Neural cell (in vitro differentiated cells): ENCODE results near the gene GRIFIN. TPM values are rescaled to one million over a fixed set of nuclear protein-coding genes. Genes with fewer than 3 reads are reported as not detected.

Source experiments
- H2AFZ ChIP-seq: fragments of 200-600, 300-800 bp; sonication (generic), shearing (Covaris generic); 2 replicates; pipeline ENCODE4 v1.6.0; 2014; ENCODE audit warnings: low read depth, mild to moderate bottlenecking, antibody characterized with exemption, low read length, moderate library complexity
- H3F3A ChIP-seq: fragments of 200-600 bp; shearing (Covaris generic); 2 replicates; pipeline ENCODE4 v1.6.1; 2016; ENCODE audit warnings: mild to moderate bottlenecking, moderate library complexity, mixed read lengths, antibody characterized with exemption, low read length; ENCODE audit not compliant: insufficient read depth, poor library complexity, severe bottlenecking
- H3K27ac ChIP-seq: fragments of 200-600, 300-800 bp; sonication (generic), shearing (Covaris generic); 2 replicates; pipeline ENCODE4 v1.5.1; 2014; ENCODE audit warnings: mild to moderate bottlenecking, low read length, moderate library complexity
- H3K27me3 ChIP-seq: fragments of 300-800, 200-600 bp; sonication (generic), shearing (Covaris generic); 2 replicates; pipeline ENCODE4 v1.6.0; 2014; ENCODE audit warnings: mild to moderate bottlenecking, low read depth, low read length, moderate library complexity; ENCODE audit not compliant: insufficient read depth
- H3K36me3 ChIP-seq: fragments of 300-800, 200-600 bp; sonication (generic), shearing (Covaris generic); 2 replicates; pipeline ENCODE4 v1.5.1; 2014; ENCODE audit warnings: mild to moderate bottlenecking, antibody characterized with exemption, low read length, moderate library complexity; ENCODE audit not compliant: insufficient read depth
- H3K4me2 ChIP-seq: fragments of 300-800, 200-600 bp; sonication (generic), shearing (Covaris generic); 2 replicates; pipeline ENCODE4 v1.6.0; 2014; ENCODE audit warnings: mild to moderate bottlenecking, low read length
- H3K4me3 ChIP-seq: fragments of 300-800, 200-600 bp; sonication (generic), shearing (Covaris generic); 2 replicates; pipeline ENCODE4 v1.5.1; 2014; ENCODE audit warnings: mild to moderate bottlenecking, low read length, moderate library complexity
- H3K79me2 ChIP-seq: fragments of 200-600 bp; shearing (Covaris generic); replicated peaks from 2 replicates; pipeline ENCODE4 v1.6.0; 2014; ENCODE audit warnings: mild to moderate bottlenecking, low read length, moderate library complexity; ENCODE audit not compliant: insufficient read depth
- H3K9ac ChIP-seq: fragments of 300-800, 200-600 bp; sonication (generic), shearing (Covaris generic); 2 replicates; pipeline ENCODE4 v1.6.1; 2016; ENCODE audit warnings: mild to moderate bottlenecking, low read length, mixed read lengths
- H3K9me2 ChIP-seq: fragments of 200-600 bp; shearing (Covaris generic); 2 replicates; pipeline ENCODE4 v1.6.1; 2016; ENCODE audit warnings: mild to moderate bottlenecking, low read length, mixed read lengths; ENCODE audit not compliant: insufficient read depth
- H3K9me3 ChIP-seq: fragments of 200-600, 300-800 bp; sonication (generic), shearing (Covaris generic); 2 replicates; pipeline ENCODE4 v1.6.1; 2016; ENCODE audit warnings: mild to moderate bottlenecking, mixed run types, low read length, moderate library complexity, mixed read lengths
- H4K20me1 ChIP-seq: fragments of 200-600 bp; shearing (Covaris generic); 2 replicates; pipeline ENCODE4 v1.6.1; 2016; ENCODE audit warnings: mild to moderate bottlenecking, mixed run types; ENCODE audit not compliant: insufficient read depth
- EP300 ChIP-seq: fragments of 450-650 bp; conservative IDR thresholded peaks from 2 replicates; pipeline ENCODE4 v1.6.1; 2014; ENCODE audit warnings: antibody characterized with exemption, mild to moderate bottlenecking, moderate library complexity; ENCODE audit not compliant: poor library complexity, severe bottlenecking
- EZH2 ChIP-seq: fragments of 200-600, 300-800 bp; shearing (Covaris generic), sonication (generic); IDR thresholded peaks from 2 replicates; pipeline ENCODE4 v1.6.1; 2014; ENCODE audit warnings: antibody characterized with exemption, low read length, borderline replicate concordance, mild to moderate bottlenecking; ENCODE audit not compliant: insufficient read depth, poor library complexity, severe bottlenecking
- MXI1 ChIP-seq: fragments of 450-650 bp; conservative IDR thresholded peaks from 2 replicates; pipeline ENCODE4 v1.6.1; 2014; ENCODE audit warnings: antibody characterized with exemption, mild to moderate bottlenecking; ENCODE audit not compliant: poor library complexity, severe bottlenecking
- POLR2AphosphoS5 ChIP-seq: IDR thresholded peaks from 2 replicates; pipeline ENCODE4 v1.6.1; 2012
- RAD21 ChIP-seq: fragments of 450-650 bp; conservative IDR thresholded peaks from 2 replicates; pipeline ENCODE4 v1.6.1; 2014; ENCODE audit warnings: antibody characterized with exemption, mild to moderate bottlenecking, moderate library complexity
- SMC3 ChIP-seq: fragments of 450-650 bp; conservative IDR thresholded peaks from 2 replicates; pipeline ENCODE4 v1.6.1; 2014; ENCODE audit warnings: antibody characterized with exemption, mild to moderate bottlenecking, moderate library complexity; ENCODE audit not compliant: poor library complexity
- TAF1 ChIP-seq: IDR thresholded peaks from 2 replicates; pipeline ENCODE4 v1.6.1; 2012; ENCODE audit warnings: low read depth
- polyA plus RNA-seq: library from polyadenylated mRNA; depleted of rRNA; stranded (reverse); fragments of >200 nt; gene quantifications from 2 replicates; pipeline ENCODE4 v1.2.3, GENCODE V29; 2014
- TF ChIP-seq, protein P1 (sequence below): IDR thresholded peaks from 2 replicates; pipeline ENCODE4 v1.6.1; 2012; ENCODE audit warnings: borderline replicate concordance
- TF ChIP-seq, protein P2 (sequence below): fragments of 450-650 bp; IDR thresholded peaks from 2 replicates; pipeline ENCODE4 v1.5.1; 2014; ENCODE audit warnings: antibody characterized with exemption, mild to moderate bottlenecking, moderate library complexity; ENCODE audit not compliant: poor library complexity, severe bottlenecking

Gene GRIFIN
- polyA plus RNA-seq, 1 donor from 2014 or later, result not detected

DNA sequence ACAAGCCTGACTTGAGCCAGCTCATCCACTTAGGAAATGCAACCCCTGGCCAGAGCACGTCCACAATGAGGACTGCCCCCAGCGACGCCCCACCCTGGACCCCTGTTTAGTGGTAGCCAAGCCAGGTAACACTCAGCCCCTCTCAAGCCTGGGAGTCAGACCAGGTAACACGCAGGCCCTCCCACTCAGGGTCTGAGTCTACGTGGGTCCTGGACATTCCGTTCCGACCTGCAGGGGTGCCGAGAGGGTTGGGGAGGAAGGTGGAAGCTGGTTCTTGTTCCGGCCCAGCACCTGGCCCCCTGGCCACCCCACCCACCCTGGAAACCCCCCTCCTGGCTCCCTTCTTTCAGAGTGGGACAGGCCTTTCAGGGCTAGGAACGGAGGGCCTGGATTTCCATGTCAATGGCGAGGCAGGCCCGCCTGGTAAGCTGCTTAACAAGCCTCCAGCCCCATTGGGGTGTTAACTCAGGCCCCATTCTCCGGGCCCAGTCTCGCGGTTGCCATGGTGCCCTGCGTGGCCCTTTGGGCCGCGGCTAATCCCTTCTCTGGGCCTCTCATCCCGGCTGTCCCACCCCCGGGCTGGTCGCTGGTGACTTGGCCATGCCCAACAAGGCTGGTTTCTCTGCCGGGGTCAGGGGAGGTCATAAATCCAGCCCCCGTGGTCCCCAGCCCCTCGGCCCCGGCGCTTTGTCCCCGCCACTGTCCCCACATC lies 23.7 kb upstream of the GRIFIN start:
- Histone ChIP-seq H3K4me2 (no peak overlapping the region), H3K27me3 (no peaks in the 10 kb centered on the region), H3F3A (no peaks in the 10 kb centered on the region), H2AFZ (no peak overlapping the region), H4K20me1 (no peaks in the 10 kb centered on the region), H3K79me2 (no peaks in the 10 kb centered on the region), H3K9me3 (no peaks in the 10 kb centered on the region), H3K36me3 (no peaks in the 10 kb centered on the region), H3K9me2 (no peaks in the 10 kb centered on the region), H3K9ac (no peak overlapping the region), H3K4me3 (no peak overlapping the region), H3K27ac (no peak overlapping the region)
- TF ChIP-seq, protein P1, sequence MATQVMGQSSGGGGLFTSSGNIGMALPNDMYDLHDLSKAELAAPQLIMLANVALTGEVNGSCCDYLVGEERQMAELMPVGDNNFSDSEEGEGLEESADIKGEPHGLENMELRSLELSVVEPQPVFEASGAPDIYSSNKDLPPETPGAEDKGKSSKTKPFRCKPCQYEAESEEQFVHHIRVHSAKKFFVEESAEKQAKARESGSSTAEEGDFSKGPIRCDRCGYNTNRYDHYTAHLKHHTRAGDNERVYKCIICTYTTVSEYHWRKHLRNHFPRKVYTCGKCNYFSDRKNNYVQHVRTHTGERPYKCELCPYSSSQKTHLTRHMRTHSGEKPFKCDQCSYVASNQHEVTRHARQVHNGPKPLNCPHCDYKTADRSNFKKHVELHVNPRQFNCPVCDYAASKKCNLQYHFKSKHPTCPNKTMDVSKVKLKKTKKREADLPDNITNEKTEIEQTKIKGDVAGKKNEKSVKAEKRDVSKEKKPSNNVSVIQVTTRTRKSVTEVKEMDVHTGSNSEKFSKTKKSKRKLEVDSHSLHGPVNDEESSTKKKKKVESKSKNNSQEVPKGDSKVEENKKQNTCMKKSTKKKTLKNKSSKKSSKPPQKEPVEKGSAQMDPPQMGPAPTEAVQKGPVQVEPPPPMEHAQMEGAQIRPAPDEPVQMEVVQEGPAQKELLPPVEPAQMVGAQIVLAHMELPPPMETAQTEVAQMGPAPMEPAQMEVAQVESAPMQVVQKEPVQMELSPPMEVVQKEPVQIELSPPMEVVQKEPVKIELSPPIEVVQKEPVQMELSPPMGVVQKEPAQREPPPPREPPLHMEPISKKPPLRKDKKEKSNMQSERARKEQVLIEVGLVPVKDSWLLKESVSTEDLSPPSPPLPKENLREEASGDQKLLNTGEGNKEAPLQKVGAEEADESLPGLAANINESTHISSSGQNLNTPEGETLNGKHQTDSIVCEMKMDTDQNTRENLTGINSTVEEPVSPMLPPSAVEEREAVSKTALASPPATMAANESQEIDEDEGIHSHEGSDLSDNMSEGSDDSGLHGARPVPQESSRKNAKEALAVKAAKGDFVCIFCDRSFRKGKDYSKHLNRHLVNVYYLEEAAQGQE, result no peak
- TF ChIP-seq EZH2 (no peak), RAD21 (no peak), MXI1 (no peak), TAF1 (no peak)
- TF ChIP-seq, protein P2, sequence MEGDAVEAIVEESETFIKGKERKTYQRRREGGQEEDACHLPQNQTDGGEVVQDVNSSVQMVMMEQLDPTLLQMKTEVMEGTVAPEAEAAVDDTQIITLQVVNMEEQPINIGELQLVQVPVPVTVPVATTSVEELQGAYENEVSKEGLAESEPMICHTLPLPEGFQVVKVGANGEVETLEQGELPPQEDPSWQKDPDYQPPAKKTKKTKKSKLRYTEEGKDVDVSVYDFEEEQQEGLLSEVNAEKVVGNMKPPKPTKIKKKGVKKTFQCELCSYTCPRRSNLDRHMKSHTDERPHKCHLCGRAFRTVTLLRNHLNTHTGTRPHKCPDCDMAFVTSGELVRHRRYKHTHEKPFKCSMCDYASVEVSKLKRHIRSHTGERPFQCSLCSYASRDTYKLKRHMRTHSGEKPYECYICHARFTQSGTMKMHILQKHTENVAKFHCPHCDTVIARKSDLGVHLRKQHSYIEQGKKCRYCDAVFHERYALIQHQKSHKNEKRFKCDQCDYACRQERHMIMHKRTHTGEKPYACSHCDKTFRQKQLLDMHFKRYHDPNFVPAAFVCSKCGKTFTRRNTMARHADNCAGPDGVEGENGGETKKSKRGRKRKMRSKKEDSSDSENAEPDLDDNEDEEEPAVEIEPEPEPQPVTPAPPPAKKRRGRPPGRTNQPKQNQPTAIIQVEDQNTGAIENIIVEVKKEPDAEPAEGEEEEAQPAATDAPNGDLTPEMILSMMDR, result no peak

DNA sequence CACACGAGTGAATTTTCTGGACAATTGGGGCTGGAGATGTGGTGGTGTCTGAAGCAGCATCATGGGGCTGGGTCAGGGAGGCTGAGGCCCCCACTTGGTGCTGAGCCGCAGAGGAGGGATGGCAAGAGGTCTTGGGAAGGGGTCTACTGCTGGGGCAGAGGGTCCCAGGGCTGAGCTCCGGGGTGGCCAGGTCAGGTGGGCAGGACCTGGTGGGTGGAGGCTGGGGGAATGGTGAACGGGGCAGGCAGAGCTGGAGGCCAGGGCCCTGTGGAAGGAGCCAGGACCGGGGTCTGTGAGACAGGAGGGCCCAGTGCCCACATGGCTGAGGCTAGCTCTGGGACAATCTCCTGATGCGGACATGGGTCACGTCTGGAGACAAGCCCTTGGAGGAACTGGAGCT lies 23.0 kb upstream of the GRIFIN start:
- no peak for TF ChIP-seq EZH2
- no peak for TF ChIP-seq EP300
- no peak for TF ChIP-seq RAD21
- TF ChIP-seq SMC3, result no peak
- no peak for TF ChIP-seq TAF1
- TF ChIP-seq MXI1, result no peak
- no peak for TF ChIP-seq POLR2AphosphoS5
- TF ChIP-seq, protein P1, result no peak
- TF ChIP-seq, protein P2, result no peak
- no peaks in the 10 kb centered on the region for H3K36me3 ChIP-seq
- H3K9me3 ChIP-seq, result no peaks in the 10 kb centered on the region
- H3K27ac ChIP-seq, result no peak overlapping the region
- H3K9ac ChIP-seq, result no peak overlapping the region
- H3F3A ChIP-seq, result no peaks in the 10 kb centered on the region
- H2AFZ ChIP-seq, result no peak overlapping the region
- no peaks in the 10 kb centered on the region for H3K27me3 ChIP-seq
- no peaks in the 10 kb centered on the region for H3K9me2 ChIP-seq
- H3K4me2 ChIP-seq, result no peak overlapping the region
- no peak overlapping the region for H3K4me3 ChIP-seq
- no peaks in the 10 kb centered on the region for H3K79me2 ChIP-seq
- H4K20me1 ChIP-seq, result no peaks in the 10 kb centered on the region
